Esophagus muscularis mucosa (tissue), 4 donors: Measurements from ENCODE around the gene SENP7. TPM values are rescaled to one million over a fixed set of nuclear protein-coding genes. Genes with fewer than 3 reads are reported as not detected.
"Not testable (repeated sequence)": the region's sequence is repeated elsewhere in the genome, so short reads cannot be mapped to it uniquely, and the experiment has no call there.

Source experiments
- DNase-seq: peaks from one replicate; pipeline ENCODE4 v3.0.0-alpha.2; 2017; ENCODE audit errors: extremely low spot score
- H3K27ac ChIP-seq, 4 donors: fragments of 200-600 bp; sonication (generic); replicated peaks in 1 of 4; 1 replicate in 3 of 4; 2 replicates in 1 of 4; pipeline ENCODE4 v1.5.1; 2016 to 2019; ENCODE audit warnings: mild to moderate bottlenecking in 1 of 4
- H3K27me3 ChIP-seq, 4 donors: fragments of 200-600 bp; sonication (generic); one replicate each; pipeline versions ENCODE4 v1.5.1 to v1.6.0; 2016 to 2019
- H3K36me3 ChIP-seq, 4 donors: fragments of 200-600 bp; sonication (generic); one replicate each; pipeline ENCODE4 v1.5.1; 2016 to 2019
- H3K4me1 ChIP-seq, 4 donors: fragments of 200-600 bp; sonication (generic); one replicate each; pipeline ENCODE4 v1.5.1; 2016 to 2019
- H3K4me3 ChIP-seq, 4 donors: fragments of 200-600 bp; sonication (generic); 1 replicate in 2 of 4; 2 replicates in 2 of 4; pipeline ENCODE4 v1.5.1; 2016 to 2019; ENCODE audit warnings: mild to moderate bottlenecking in 4 of 4, moderate library complexity in 1 of 4
- H3K9me3 ChIP-seq, 4 donors: fragments of 200-600 bp; sonication (generic); 1 replicate in 3 of 4; 2 replicates in 1 of 4; pipeline ENCODE4 v1.5.1; 2016 to 2019
- EP300 ChIP-seq: sonication (generic); formaldehyde crosslinking; IDR thresholded peaks from one replicate; pipeline ENCODE4 v1.6.1; 2017; ENCODE audit warnings: antibody characterized with exemption
- POLR2A ChIP-seq: fragments of 450-650 bp; IDR thresholded peaks from one replicate; pipeline ENCODE4 v1.6.1; 2017; ENCODE audit warnings: antibody characterized with exemption, moderate library complexity, mild to moderate bottlenecking, low read depth
- POLR2AphosphoS5 ChIP-seq, 2 donors: sonication (generic); formaldehyde crosslinking; IDR thresholded peaks; one replicate each; pipeline ENCODE4 v1.6.1; 2017; ENCODE audit warnings: antibody characterized with exemption in 2 of 2
- WGBS: methylation state at CpG from one replicate; pipeline ENCODE4 v1.1.5; 2018; 5-methylcytosine and 5-hydroxymethylcytosine counted together
- intact Hi-C: fragments of 100-400 bp; cut with DNase I; formaldehyde crosslinking; loops from one replicate; pipeline ENCODE4 v1.15.1; 2023
- total RNA-seq, 4 donors: library from RNA; depleted of rRNA; stranded (reverse); fragments of >200 nt; gene quantifications; one replicate each; pipeline versions ENCODE4 v1.1.0 to v1.2.1, GENCODE V29; 2016
- TF ChIP-seq, protein P1 (sequence below), 3 experiments: fragments of 200-600 bp in 2 of 3; fragments of 450-650 bp in 1 of 3; sonication (generic) in 2 of 3; IDR thresholded peaks; one replicate each; pipeline ENCODE4 v1.5.1; 2017 to 2019; ENCODE audit warnings: antibody characterized with exemption in 3 of 3, mild to moderate bottlenecking in 2 of 3, moderate library complexity in 1 of 3

The SENP7 gene
- total RNA-seq, 4 donors from 2014 or later, result 13.7 to 23.3 (median 15.9) TPM

DNA sequence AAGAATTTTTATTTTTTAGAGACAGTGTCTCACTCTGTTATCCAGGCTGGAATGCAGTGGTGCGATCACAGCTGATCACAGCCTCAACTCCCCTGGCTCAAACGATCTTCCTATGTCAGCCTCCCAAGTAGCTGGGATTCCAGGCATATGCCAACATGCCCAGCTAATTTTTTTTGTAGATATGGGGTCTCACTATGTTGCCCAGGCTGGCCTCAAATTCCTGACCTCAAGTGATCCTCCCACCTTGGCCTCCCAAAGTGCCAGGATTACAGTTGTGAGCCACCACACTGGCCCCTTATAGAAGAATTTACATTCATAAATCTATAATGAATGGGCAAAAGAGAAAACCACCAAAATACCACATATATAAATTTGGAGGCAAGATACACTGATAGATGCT lies 15.2 kb downstream of the SENP7 start:
- H3K9me3 ChIP-seq, result no peaks in the 10 kb centered on the region
- WGBS, result 95% methylated on average over 2 of the region's 2 CpGs
- no peaks in the 10 kb centered on the region for H3K27me3 ChIP-seq
- TF ChIP-seq EP300 (no peak), POLR2AphosphoS5 (IDR thresholded peaks at IDR 0.05) (no peak), POLR2A (no peak)
- TF ChIP-seq, protein P1, sequence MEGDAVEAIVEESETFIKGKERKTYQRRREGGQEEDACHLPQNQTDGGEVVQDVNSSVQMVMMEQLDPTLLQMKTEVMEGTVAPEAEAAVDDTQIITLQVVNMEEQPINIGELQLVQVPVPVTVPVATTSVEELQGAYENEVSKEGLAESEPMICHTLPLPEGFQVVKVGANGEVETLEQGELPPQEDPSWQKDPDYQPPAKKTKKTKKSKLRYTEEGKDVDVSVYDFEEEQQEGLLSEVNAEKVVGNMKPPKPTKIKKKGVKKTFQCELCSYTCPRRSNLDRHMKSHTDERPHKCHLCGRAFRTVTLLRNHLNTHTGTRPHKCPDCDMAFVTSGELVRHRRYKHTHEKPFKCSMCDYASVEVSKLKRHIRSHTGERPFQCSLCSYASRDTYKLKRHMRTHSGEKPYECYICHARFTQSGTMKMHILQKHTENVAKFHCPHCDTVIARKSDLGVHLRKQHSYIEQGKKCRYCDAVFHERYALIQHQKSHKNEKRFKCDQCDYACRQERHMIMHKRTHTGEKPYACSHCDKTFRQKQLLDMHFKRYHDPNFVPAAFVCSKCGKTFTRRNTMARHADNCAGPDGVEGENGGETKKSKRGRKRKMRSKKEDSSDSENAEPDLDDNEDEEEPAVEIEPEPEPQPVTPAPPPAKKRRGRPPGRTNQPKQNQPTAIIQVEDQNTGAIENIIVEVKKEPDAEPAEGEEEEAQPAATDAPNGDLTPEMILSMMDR (IDR thresholded peaks at IDR 0.05), result no peak
- no peak for DNase-seq
- H3K36me3 ChIP-seq, result peaks cover under 1 to 19% (median 7%) of the 10 kb centered on the region in 4 donors
- no peaks in the 10 kb centered on the region for H3K4me1 ChIP-seq
- no peak overlapping the region for H3K4me3 ChIP-seq
- intact Hi-C loops, result no loop called here
- no peak overlapping the region for H3K27ac ChIP-seq

DNA sequence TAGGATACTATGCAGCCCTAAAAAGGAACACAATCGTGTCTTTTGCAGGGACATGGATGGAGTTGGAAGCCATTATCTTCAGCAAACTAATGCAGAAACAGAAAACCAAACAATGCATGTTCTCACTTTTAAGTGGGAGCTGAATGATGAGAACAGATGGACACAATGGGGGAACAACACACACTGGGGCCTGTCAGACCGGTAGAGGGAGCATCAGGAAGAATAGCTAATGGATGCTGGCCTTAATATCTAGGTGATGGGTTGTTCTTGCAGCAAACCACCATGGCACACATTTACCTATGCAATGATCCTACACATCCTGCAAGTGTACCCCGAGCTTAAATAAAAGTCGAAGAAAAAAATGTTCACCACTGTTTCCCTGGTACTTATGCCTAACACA lies 17.5 kb downstream of the SENP7 start:
- WGBS, result 85% methylated on average over 4 of the region's 4 CpGs
- Histone ChIP-seq H3K27ac (no peak overlapping the region), H3K27me3 (no peaks in the 10 kb centered on the region), H3K4me3 (no peak overlapping the region), H3K9me3 (no peaks in the 10 kb centered on the region), H3K36me3 (peaks cover 9 to 31% (median 17%) of the 10 kb centered on the region in 4 donors), H3K4me1 (no peaks in the 10 kb centered on the region)
- TF ChIP-seq POLR2AphosphoS5 (IDR thresholded peaks at IDR 0.05) (no peak), EP300 (no peak), POLR2A (no peak)
- TF ChIP-seq, protein P1 (IDR thresholded peaks at IDR 0.05), result no peak
- intact Hi-C loops, result no loop called here
- DNase-seq, result no peak

DNA sequence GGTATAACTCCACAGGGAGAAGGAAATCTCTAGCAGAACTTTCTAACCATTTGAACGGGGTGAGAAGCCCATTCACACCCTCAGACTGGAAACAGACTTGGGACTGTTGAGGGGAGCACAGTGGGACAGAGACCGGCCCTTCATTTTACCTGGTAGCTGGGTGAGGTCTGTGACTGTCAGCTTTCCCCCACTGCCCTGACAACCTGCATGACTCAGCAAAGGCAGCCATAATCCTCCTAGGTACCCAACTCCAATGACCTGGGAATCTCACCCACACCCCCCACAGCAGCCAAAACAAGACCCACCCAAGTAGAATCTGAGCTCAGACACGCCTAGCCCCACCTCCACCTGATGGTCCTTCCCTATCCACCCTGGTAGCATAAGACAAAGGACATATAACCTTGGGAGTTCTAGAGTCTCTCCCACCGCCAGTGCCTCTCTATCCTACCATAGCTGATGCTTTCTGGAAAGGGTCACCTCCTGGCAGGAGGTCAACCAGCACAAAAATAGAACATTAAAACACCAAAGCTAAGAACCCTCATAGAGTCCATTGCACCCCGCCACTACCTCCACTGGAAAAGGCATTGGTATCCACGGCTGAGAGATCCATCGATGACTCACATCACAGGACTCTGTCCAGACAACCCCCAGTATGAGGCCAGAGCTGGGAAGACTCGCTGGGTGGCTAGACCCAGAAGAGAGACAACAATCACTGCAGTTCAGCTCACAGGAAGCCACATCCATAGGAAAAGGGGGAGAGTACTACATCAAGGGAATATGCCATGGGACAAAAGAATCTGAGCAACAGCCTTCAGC lies 28.0 kb downstream of the SENP7 start:
- 91% methylated on average over 8 of the region's 8 CpGs for WGBS
- no peak overlapping the region for H3K27ac ChIP-seq
- no peak for TF ChIP-seq POLR2A
- TF ChIP-seq EP300, result no peak
- no peak for TF ChIP-seq POLR2AphosphoS5 (IDR thresholded peaks at IDR 0.05)
- TF ChIP-seq, protein P1 (IDR thresholded peaks at IDR 0.05), result no peak
- no peak for DNase-seq
- no peaks in the 10 kb centered on the region for H3K27me3 ChIP-seq
- intact Hi-C loops, result no loop called here
- H3K9me3 ChIP-seq, result no peaks in the 10 kb centered on the region
- peaks cover 0 to 24% (median 12%) of the 10 kb centered on the region in 4 donors for H3K36me3 ChIP-seq
- H3K4me1 ChIP-seq, result peaks cover 0 to 17% (median 2%) of the 10 kb centered on the region in 4 donors
- H3K4me3 ChIP-seq, result no peak overlapping the region

DNA sequence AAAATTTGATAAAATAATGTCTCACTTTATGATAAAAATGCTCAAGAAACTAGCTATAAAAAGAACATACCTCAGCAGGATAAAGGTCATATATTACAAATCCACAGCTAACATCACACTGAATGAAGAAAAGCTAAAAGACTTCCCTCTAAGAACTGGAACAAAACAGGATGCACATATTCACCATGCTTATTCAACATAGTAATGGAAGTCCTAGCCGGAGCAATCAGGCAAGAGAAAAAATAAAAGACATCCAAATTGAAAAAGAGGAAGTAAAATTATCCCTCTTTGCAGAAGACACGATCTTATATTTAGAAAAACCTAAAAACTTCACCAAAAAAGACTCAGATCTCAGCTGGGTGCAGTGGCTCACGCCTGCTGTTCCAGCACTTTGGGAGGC lies 34.0 kb downstream of the SENP7 start:
- no peak for DNase-seq
- Histone ChIP-seq H3K9me3 (no peaks in the 10 kb centered on the region), H3K27me3 (no peaks in the 10 kb centered on the region), H3K27ac (no peak overlapping the region), H3K4me1 (peaks cover 0 to 5% (median 0%) of the 10 kb centered on the region in 4 donors), H3K36me3 (peaks cover 0 to 4% (median 1%) of the 10 kb centered on the region in 4 donors), H3K4me3 (no peak overlapping the region)
- WGBS, result 82% methylated on average over 3 of the region's 3 CpGs
- TF ChIP-seq POLR2A (no peak), POLR2AphosphoS5 (IDR thresholded peaks at IDR 0.05) (no peak), EP300 (no peak)
- TF ChIP-seq, protein P1 (IDR thresholded peaks at IDR 0.05), result no peak
- intact Hi-C loops, result no loop called here

DNA sequence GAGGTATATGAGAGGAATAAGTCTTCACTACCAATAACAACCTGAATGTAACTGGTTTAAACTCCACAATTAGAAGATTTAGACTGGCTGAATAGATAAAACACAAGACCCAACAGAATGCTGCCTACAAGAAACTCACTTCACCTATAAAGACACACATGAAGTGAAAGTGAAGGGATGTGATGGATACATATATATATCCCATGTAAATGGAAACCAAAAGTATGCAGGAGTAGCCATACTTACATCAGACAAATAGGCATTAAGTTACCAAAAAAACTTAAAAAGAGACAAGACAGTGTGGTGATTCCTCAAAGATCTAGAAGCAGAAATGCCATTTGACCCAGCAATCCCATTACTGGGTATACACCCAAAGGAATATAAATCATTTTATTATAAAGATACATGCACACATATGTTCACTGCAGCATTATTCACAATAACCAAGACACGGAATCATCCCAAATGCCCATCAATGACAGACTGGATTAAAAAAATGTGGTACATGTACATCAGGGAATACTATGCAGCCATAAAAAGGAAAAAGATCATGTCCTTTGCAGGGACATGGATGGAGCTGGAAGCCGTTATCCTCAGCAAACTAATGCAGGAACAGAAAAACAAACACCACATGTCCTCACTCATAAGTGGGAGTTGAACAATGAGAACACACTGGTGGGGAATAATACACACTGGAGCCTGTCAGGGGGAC lies 38.0 kb downstream of the SENP7 start:
- H3K36me3 ChIP-seq, H3K4me1 ChIP-seq, H3K27me3 ChIP-seq, intact Hi-C loops, H3K9me3 ChIP-seq, H3K4me3 ChIP-seq, H3K27ac ChIP-seq, DNase-seq: not testable (repeated sequence)
- WGBS, result 98% methylated on average over 2 of the region's 2 CpGs

DNA sequence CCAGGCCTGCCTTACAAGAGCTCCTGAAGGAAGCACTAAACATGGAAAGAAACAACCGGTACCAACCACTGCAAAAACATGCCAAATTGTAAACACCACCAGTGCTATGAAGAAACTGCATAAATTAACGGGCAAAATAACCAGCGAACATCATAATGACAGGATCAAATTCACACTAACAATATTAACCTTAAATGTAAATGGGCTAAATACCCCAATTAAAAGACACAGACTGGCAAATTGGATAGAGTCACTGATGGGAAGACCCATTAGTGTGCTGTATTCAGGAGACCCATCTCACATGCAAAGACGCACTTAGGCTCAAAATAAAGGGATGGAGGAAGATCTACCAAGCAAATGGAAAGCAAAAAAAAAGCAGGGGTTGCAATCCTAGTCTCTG lies 44.3 kb downstream of the SENP7 start:
- 95% methylated on average over 4 of the region's 4 CpGs for WGBS
- peaks cover 0 to 14% (median 0%) of the 10 kb centered on the region in 4 donors for H3K4me1 ChIP-seq
- H3K4me3 ChIP-seq, H3K27me3 ChIP-seq, DNase-seq, intact Hi-C loops, H3K9me3 ChIP-seq, H3K36me3 ChIP-seq, H3K27ac ChIP-seq: not testable (repeated sequence)

DNA sequence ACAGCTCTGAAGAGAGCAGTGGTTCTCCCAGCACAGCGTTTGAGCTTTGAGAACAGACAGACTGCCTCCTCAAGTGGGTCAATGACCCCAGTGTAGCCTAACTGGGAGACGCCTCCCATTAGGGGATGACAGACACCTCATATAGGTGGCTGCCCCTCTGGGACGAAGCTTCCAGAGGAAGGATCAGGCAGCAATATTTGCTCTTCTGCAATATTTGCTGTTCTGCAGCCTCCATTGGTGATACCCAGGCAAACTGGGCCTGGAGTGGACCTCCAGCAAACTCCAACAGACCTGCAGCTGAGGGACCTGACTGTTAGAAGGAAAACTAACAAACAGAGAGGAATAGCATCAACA lies 45.7 kb downstream of the SENP7 start:
- H3K4me3 ChIP-seq, intact Hi-C loops, H3K27ac ChIP-seq, H3K36me3 ChIP-seq, H3K9me3 ChIP-seq, DNase-seq, H3K27me3 ChIP-seq: not testable (repeated sequence)
- 68% methylated on average over 2 of the region's 3 CpGs for WGBS
- H3K4me1 ChIP-seq, result peaks cover 0 to 14% (median 0%) of the 10 kb centered on the region in 4 donors
